Esophagus muscularis mucosa (tissue), 3 donors: ENCODE data around the gene CELF2.

Source experiments
- CTCF ChIP-seq, 3 experiments: fragments of 200-600 bp in 2 of 3; fragments of 450-650 bp in 1 of 3; sonication (generic) in 2 of 3; IDR thresholded peaks; one replicate each; pipeline ENCODE4 v1.5.1; 2017 to 2019; ENCODE audit warnings: antibody characterized with exemption in 3 of 3, mild to moderate bottlenecking in 2 of 3, moderate library complexity in 1 of 3
- POLR2A ChIP-seq: fragments of 450-650 bp; IDR thresholded peaks from one replicate; pipeline ENCODE4 v1.6.1; 2017; ENCODE audit warnings: antibody characterized with exemption, moderate library complexity, mild to moderate bottlenecking, low read depth

- TF ChIP-seq CTCF (IDR thresholded peaks at IDR 0.05) (no peak), POLR2A (no peak)
Observed at GRCh38 chr10:11231285-11231684, 213.6 kb downstream of the CELF2 start.
